Measurements from ENCODE around the gene KLHL30. TPM values are rescaled to one million over a fixed set of nuclear protein-coding genes. Genes with fewer than 3 reads are reported as not detected.

KLHL30 gene
- total and polyA plus RNA-seq, 2 experiments from 2014 or later: 0.07 TPM; not detected in 1

DNA sequence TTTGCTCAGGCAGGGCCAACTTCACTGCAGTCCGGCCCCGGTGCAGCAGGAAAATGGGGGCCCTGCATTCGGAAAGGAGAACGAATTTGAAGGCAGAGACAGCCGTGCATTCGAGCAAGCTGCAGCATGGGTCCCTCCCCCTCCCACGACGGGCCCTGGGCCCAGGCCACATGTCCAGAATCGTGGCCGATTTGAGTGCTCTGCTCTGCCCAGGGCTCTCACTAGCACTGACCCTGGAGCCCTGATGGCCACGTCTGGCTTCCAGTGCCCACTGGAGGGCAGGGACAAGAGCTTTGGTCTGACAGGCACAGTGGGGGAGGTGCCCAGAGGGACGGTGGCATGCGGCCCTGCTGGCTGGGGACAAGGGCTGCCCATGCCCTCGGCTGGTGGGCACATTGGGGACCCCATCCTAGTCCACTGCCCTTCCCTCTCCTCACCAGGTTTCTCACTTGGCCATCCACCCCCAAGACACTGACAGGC lies 14.4 kb upstream of the KLHL30 start (continued):
- TF ChIP-seq ZNF462 (CRISPR knock-in tag; IDR thresholded peaks at IDR 0.05) (no peak), CREB1 (CRISPR knock-in tag; IDR thresholded peaks at IDR 0.05; ENCODE audit: low read depth) (no peak), JUNB (IDR thresholded peaks at IDR 0.05; ENCODE audit: unreplicated experiment) (no peak), ZNF114 (CRISPR knock-in tag; IDR thresholded peaks at IDR 0.05) (no peak), STAT1 (IDR thresholded peaks at IDR 0.05; ENCODE audit: unreplicated experiment) (no peak), CTCF (conservative IDR thresholded peaks at IDR 0.05; ENCODE audit: low read depth in 2 of 2) (no peak)

DNA sequence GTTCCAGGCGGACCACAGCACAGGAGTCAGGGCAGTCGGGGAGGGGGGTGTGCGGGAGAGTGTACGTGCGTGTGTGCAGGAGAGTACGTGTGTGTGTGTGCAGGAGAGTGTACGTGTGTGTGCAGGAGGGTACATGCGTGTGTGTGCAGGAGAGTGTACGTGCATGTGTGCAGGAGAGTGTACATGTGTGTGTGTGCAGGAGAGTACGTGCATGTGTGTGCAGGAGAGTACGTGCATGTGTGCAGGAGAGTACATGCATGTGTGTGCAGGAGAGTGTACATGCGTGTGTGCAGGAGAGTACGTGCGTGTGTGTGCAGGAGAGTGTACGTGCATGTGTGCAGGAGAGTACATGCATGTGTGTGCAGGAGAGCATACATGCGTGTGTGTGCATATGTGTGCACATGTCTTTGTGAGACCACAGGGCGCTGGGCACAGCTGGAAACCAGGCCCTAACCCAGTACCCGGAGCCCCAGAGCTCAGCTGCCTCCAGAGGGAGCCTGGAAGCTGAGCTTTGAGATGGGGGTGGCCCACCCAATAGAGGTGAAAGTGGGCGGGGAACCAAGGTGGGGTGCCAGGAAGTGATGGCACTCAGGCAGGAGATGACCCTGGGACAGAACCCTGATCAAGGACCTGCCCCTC lies 13.9 kb upstream of the KLHL30 start:
- H3K4me2 ChIP-seq: no peak overlapping the region
- H3F3A ChIP-seq (replicated peaks; ENCODE audit: low read depth): peaks cover 9% of the 10 kb centered on the region; the same call in 1 of the 2 replicates
- Mint-ChIP-seq H3K9me3 (no peaks in the 10 kb centered on the region), H3K4me1 (no peaks in the 10 kb centered on the region), H3K27me3 (ENCODE audit: insufficient read depth, low read depth, poor library complexity) (peaks cover 4% of the 10 kb centered on the region), H3K27ac (no peak overlapping the region), H3K36me3 (ENCODE audit: low read depth) (no peaks in the 10 kb centered on the region), H3K4me3 (no peak overlapping the region)
- DNase-seq (ENCODE audit: low spot score): no peak
- no peaks in the 10 kb centered on the region for H3K9me2 ChIP-seq (ENCODE audit: insufficient read depth)
- no peak overlapping the region for H3K27ac ChIP-seq (ENCODE audit: low read depth)
- no peak overlapping the region for H2AFZ ChIP-seq
- H3K4me3 ChIP-seq: no peak overlapping the region
- no peaks in the 10 kb centered on the region for H3K36me3 ChIP-seq (ENCODE audit: insufficient read depth)
- no peak for TF ChIP-seq NANOG (IDR thresholded peaks at IDR 0.05; ENCODE audit: borderline replicate concordance)
- 0 out of 4 replicates have a peak, but pooled peaks of 1 of the 2 experiments have one; percentile 8 for TF ChIP-seq CTCF (conservative IDR thresholded peaks at IDR 0.05; ENCODE audit: low read depth in 2 of 2)
- TF ChIP-seq JUNB (IDR thresholded peaks at IDR 0.05; ENCODE audit: unreplicated experiment): no peak
- no peaks in the 10 kb centered on the region for H3K27me3 ChIP-seq (ENCODE audit: insufficient read depth)
- no peaks in the 10 kb centered on the region for H3K4me1 ChIP-seq (ENCODE audit: insufficient read depth)
- no peaks in the 10 kb centered on the region for H3K79me2 ChIP-seq (replicated peaks; ENCODE audit: insufficient read depth)
- no peaks in the 10 kb centered on the region for H4K20me1 ChIP-seq (replicated peaks; ENCODE audit: insufficient read depth)
- no peak for ATAC-seq
